HTR-8/SVneo (cell line): ENCODE data around the gene SLC25A3.
A peak's percentile ranks its signal among the peaks of the same experiment; 100 is the strongest.
"Not testable (repeated sequence)": the region's sequence is repeated elsewhere in the genome, so short reads cannot be mapped to it uniquely, and the experiment has no call there.

Experiments used
- DNase-seq: peaks from one replicate; pipeline ENCODE4 v3.0.0; 2011; ENCODE audit warnings: low spot score, mixed read lengths; ENCODE audit not compliant: insufficient read length
- FAIRE-seq: peaks from 2 replicates; lab custom pipeline; 2011; peaks lifted over from hg19 to GRCh38; lab: Jason Lieb, UNC

Gene SLC25A3

GRCh38 chr12:98593351-98594049 lies at the start of gene SLC25A3:
SLC25A3 (plus strand) TSS chr12:98593686; CDS start chr12:98593979, 293 bp downstream.
- DNase-seq (peak; percentile 96), FAIRE-seq (peak; percentile 89)

DNA sequence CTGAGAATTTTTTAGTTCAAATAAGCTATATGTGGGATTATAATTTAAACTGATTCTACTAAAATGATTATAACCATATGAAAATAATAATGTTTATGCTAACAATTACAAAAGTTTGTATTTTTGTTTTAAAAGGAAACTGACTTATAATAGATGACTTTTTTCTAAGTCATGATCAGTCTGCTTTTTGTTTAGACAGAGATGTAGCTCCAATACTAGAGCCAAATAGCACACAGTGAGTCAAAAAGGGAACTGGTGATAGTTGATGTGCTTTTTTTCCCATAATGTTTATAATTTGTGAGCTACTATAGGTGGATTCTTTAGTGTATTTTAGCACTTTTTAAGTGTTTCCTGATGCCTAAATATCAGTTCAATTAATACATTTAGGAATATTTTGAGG lies 49.8 kb upstream of the SLC25A3 start:
- DNase-seq (no peak), FAIRE-seq (no peak)

DNA sequence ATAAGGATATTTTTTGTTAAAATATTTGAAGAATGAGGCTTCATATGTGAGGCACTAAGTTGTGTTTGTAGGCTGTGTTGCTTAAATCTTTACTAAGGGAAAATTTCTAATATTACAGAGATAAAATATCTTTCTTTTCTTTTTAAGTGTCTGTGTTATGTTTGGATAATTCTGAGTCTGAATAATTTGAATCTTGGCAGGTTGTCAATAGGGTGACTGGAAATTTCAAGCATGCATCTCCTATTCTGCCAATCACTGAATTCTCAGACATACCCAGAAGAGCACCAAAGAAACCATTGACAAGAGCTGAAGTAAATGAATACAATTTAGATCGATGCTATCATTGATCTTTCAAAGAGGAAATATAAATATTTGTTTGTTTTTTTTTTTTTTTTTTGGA lies 48.7 kb upstream of the SLC25A3 start:
- DNase-seq, result no peak
- FAIRE-seq, result no peak

DNA sequence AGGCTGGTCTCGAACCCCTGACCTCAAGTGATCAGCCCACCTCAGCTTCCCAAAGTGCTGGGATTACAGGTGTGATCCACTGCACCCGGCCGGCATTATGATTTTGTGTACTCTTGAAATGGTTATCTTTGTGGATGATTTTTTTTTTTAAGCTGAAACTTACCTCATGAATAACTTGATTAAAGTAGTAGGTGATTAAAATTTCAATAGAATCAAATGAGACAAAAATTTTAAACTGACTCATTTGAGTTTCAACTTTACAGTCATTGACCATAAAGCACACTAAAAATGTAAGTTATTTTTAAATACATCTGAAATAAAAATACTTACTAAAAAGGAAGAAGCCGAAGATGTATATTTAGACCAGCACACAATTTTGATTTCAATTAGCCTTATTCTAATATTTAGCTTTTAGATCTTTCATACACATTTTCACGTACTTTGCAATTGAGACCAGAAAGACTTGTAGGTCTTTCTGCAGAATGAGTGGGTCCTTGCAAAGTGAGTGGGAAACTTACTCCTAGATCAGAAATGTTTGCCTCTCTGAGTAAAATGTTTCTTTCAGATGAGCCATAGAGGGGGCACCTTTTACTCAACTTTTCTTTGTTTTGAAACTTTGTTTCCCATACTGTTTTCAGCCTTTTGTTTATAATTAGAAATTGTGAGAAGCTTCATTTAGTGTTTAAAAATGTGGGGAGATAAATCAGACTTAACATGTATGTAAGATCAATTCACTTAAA lies 43.9 kb upstream of the SLC25A3 start:
- no peak for FAIRE-seq
- no peak for DNase-seq

GRCh38 chr12:98551787-98552186 lies 41.7 kb upstream of the SLC25A3 start:
- no peak for DNase-seq
- no peak for FAIRE-seq

DNA sequence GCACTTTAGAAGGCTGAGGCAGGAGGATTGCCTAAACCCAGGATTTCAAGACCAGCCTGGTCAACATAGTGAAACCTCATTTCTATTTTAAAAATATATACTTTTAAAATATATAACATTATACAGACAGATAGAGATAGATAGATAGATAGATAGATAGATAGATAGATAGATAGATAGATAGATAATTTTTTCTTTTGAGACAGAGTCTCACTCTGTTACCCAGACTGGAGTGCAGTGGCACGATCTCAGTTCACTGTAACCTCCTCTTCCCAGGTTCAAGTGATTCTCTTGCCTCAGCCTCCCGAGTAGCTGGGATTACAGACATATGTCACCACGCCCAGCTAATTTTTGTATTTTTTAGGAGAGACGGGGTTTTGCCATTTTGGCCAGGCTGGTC lies 35.4 kb upstream of the SLC25A3 start:
- not testable (repeated sequence) for DNase-seq, FAIRE-seq

GRCh38 chr12:98559666-98560065 lies 33.8 kb upstream of the SLC25A3 start:
- DNase-seq, result no peak
- FAIRE-seq, result no peak

GRCh38 chr12:98561846-98562245 lies 31.6 kb upstream of the SLC25A3 start:
- no peak for DNase-seq
- no peak for FAIRE-seq

- DNase-seq (no peak), FAIRE-seq (no peak)
These were observed 21.5 kb upstream of the SLC25A3 start for GRCh38 chr12:98572010-98572409.

- DNase-seq (no peak), FAIRE-seq (no peak)
These were observed 19.4 kb upstream of the SLC25A3 start for GRCh38 chr12:98574110-98574509.

DNA sequence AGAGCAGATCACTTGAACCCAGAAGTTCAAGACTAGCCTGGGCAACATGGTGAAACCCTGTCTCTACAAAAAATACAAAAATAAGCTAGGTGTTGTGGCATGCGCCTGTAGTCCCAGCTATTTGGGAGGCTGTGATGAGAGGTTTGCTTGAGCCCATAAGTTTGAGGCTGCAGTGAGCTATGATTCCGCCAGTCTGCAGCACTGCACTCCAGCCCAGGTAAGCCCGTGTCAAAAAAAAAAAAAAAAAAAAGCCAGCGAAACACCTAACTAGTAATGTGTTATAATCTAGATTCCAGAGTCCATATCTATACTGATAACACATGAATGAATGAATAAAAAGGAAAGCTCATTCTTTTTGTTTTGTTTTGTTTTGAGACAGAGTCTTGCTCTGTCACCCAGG lies 18.5 kb upstream of the SLC25A3 start:
- no peak for DNase-seq
- no peak for FAIRE-seq

DNA sequence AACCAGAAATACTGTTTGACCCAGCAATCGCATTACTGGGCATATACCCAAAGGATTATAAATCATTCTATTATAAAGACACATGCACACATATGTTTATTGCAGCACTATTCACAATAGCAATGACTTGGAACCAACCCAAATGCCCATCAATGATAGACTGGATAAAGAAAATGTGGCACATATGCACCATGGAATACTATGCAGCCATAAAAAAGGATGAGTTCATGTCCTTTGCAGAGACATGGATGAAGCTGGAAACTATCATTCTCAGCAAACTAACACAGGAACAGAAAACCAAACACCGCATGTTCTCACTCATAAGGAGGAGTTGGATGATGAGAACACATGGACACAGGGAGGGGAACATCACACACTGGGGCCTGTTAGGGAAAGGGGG lies 16.7 kb upstream of the SLC25A3 start:
- not testable (repeated sequence) for FAIRE-seq, DNase-seq

DNA sequence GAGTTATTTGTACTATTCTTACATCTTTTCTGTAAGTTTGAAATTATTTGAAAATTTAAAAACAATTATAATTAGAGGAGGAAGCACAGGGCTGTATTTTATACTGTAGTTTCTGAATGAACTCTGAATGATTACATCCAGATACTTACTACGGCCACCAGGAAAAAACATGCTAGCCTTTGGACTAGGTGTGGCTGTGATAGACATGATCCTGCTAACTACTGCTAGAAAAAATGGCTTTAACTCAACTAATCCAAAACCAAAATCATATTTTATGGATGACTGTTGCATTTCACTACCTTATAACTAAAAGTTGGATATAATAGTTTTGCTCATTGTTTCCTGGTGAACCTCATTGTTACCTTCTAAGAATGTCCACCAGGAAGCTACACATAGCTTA lies 15.1 kb upstream of the SLC25A3 start:
- FAIRE-seq (no peak), DNase-seq (no peak)

DNA sequence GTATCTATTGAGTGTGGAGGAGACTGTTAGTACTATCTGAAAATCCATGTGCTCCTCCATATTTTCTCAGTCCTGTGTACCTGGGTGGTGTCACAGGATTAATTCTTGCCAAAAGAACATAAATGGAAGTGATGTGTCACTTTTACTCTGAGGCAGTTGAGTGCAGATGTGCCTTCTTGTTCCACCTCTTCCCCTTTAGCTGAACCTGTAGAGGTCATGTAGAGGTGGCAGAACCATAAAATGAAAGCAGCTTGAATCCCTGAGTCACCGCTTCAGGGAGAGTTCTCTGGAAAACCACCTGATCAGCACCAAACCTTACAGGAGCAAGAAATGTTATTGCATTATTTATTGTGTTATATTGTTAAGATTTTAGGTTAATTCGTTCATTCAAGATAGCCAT lies 14.7 kb upstream of the SLC25A3 start:
- DNase-seq (no peak), FAIRE-seq (no peak)

DNA sequence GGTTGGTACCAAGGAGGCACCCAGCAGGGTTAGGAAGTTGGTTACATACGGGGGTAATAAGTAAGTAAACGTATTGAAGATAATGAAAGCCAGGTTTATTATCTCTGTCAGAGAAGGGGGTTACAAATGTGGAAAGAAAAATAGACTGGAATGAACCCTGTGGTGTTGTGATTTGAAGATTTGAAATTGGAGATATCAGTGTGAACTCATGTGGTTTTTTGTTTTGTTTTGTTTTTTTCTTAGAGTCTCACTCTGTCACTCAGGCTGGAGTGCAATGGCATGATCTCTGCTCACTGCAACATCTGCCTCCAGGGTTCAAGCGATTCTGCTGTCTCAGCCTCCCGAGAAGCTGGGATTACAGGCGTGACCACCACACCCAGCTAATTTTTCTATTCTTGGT lies 14.1 kb upstream of the SLC25A3 start:
- FAIRE-seq, result no peak
- no peak for DNase-seq

GRCh38 chr12:98579835-98580234 lies 13.7 kb upstream of the SLC25A3 start:
- no peak for FAIRE-seq

GRCh38 chr12:98580695-98581094 lies 12.8 kb upstream of the SLC25A3 start:
- DNase-seq, result no peak
- no peak for FAIRE-seq

More at GRCh38 chr12:98579835-98580234, 13.7 kb upstream of the SLC25A3 start:
- DNase-seq, result no peak

GRCh38 chr12:98581101-98581500 lies 12.4 kb upstream of the SLC25A3 start:
- DNase-seq (no peak), FAIRE-seq (no peak)

DNA sequence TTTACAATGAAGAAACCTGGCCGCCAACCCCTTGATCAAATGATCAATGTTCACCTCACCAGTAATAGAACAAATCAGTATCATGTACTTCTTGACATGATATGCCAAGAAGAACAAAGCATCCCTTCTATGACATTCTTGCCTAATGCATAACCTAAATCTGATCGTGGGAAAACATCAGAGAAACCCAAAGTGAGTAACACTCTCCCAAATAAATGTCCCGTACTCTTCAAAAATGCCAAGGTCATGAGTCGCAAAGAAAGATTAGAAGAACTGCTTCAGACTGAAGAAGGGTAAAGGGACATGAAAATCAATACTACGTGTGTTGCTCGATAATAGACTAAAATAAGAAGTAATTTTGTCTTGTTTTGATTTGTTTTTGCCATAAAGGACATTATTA lies 11.4 kb upstream of the SLC25A3 start:
- FAIRE-seq, result no peak
- no peak for DNase-seq

GRCh38 chr12:98587084-98587483 lies 6.4 kb upstream of the SLC25A3 start:
- DNase-seq, result no peak
- no peak for FAIRE-seq

GRCh38 chr12:98591209-98591608 lies 2.3 kb upstream of the SLC25A3 start:
- FAIRE-seq, result no peak
- DNase-seq, result no peak
